DMS53 (cell line): ENCODE measurements around the gene STAT2.
"Not testable (repeated sequence)": the region's sequence is repeated elsewhere in the genome, so short reads cannot be mapped to it uniquely, and the experiment has no call there.

Experiments used
- DNase-seq: peaks from one replicate; lab custom pipeline; 2025; lab: John Stamatoyannopoulos, UW

The STAT2 gene

GRCh38 chr12:56359851-56360767, at the start of gene STAT2:
TSS of gene STAT2 (minus strand) at chr12:56360107. CDS start at chr12:56356571, 3,536 bp downstream.
- peak; percentile 99 for DNase-seq

GRCh38 chr12:56408799-56409417, 49.0 kb upstream of the STAT2 start:
- no peak for DNase-seq

DNA sequence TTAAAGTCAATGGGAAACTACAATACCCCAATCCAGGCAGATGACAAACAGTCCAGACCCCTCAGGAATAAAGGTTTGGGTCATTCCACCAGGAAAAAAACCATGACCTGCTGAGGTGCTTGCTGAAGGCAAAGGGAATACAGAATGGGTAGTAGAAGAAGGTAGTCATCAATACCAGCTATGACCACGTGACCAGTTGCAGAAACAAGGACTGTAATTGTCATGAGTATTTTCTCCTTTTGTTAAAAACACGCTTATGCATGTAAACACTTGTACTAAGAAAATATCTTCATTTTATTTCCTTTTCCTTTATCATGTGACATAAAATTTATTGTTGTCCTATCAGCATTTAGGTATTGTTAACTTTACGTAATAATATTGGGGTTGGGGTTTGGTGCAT, 44.3 kb upstream of the STAT2 start:
- not testable (repeated sequence) for DNase-seq

DNA sequence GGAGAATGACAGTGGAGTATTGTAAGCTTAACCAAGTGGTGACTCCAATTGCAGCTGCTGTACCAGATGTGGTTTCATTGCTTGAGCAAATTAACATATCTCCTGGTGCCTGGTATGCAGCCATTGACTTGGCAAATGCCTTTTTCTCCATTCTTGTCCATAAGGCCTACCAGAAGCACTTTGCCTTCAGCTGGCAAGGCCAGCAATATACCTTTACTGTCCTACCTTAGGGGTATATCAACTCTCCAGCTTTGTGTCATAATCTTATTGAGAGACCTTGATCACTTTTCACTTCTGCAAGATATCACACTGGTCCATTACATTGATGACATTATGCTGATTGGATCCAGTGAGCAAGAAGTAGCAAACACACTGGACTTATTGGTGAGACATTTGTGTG, 41.7 kb upstream of the STAT2 start:
- DNase-seq = not testable (repeated sequence)

DNA sequence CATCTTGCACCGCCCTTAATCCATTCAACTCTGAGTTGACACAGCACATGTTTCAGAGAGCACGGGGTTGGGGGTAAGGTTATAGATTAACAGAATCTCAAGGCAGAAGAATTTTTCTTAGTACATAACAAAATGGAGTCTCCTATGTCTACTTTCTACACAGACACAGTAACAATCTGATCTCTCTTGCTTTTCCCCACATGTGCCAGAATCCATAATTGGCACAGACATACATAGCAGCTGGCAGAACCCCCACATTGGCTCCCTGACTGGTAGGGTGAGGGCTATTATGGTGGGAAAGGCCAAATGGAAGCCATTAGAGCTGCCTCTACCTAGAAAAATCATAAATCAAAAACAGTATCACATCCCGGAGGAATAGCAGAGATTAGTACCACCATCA, 41.2 kb upstream of the STAT2 start:
- DNase-seq = not testable (repeated sequence)

GRCh38 chr12:56399466-56399865, 39.6 kb upstream of the STAT2 start:
- DNase-seq = not testable (repeated sequence)

DNA sequence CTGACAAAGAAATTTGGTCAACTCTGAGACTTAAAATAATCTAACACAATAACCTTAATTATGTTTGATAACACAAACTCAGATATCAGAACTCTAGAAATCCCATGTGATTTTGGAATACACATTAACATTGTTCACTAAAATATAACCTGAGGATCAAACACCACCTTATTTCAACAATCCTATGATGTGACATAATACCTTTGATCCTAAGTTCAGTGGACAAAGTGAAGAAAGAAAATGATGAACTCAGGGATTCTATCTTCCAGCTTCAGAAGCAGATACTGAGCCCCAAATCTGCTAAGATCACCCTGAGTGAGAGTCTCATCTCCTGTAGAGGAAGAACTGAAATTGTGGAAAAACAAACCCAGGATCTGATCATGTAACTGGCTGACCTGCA, 38.4 kb upstream of the STAT2 start:
- DNase-seq = no peak

DNA sequence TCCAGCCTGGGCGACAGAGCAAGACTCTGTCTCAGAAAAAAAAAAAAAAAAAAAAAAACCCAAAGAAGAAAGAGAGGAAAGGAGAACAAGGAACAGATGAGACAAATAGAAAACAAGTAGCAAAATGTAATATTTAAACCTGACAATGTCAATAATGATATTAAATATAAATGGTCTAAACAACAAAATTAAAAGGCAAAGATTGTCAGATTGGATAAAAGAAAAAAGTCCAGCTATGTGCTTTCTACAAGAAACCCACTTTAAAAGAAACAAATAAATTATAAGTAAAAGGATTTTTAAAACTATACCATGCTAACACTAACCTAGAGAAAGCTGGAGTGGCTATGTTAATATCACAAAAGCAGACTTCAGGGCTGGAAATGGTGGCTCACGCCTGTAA, 32.4 kb upstream of the STAT2 start:
- DNase-seq = no peak

DNA sequence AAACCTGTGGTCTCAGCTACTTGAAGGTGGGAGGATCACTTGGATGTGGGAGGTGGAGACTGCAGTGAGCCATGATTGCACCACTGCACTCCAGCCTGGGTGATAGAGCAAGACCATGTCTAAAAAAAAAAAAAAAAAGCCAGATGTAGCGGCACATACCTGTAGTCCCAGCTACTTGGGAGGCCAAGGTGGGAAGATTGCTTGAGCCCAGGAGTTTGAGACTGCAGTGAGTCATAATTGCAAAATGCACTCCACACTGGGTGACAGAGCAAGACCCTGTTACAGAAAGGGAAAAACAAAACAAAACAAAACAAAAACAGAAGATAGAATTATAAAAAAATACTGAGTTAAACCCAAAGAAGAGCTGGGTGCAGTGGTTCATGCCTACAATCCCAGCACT, 31.8 kb upstream of the STAT2 start:
- no peak for DNase-seq

DNA sequence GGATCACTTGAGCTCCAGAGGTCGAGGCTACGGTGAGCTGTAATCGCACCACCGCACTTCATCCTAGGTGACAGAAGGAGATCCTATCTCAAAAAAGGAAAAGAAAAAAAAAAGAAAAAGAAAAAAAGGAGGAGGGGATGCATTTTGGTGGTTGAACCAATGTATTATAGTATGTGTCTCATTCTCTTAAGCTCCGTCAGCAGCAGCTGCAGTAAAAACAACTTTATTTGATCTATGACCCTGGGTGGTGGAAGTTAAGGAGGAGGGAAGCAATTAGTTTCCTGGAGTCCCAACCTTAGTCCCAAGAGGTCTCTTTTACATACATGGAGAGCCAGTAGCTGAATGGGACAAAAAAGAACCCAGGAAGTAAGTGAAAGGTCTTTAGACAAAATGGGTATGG, 29.5 kb upstream of the STAT2 start:
- no peak for DNase-seq

- DNase-seq = no peak
These were observed 27.3 kb upstream of the STAT2 start for GRCh38 chr12:56387152-56387736.

- peak; percentile 69 for DNase-seq
These were observed 26.0 kb upstream of the STAT2 start for GRCh38 chr12:56385873-56386272.

GRCh38 chr12:56382611-56383010, 22.7 kb upstream of the STAT2 start:
- no peak for DNase-seq

- DNase-seq = no peak
These were observed 18.0 kb upstream of the STAT2 start for GRCh38 chr12:56377989-56378316.

- peak; percentile 56 for DNase-seq
These were observed 17.5 kb upstream of the STAT2 start for GRCh38 chr12:56377310-56377988.

DNA sequence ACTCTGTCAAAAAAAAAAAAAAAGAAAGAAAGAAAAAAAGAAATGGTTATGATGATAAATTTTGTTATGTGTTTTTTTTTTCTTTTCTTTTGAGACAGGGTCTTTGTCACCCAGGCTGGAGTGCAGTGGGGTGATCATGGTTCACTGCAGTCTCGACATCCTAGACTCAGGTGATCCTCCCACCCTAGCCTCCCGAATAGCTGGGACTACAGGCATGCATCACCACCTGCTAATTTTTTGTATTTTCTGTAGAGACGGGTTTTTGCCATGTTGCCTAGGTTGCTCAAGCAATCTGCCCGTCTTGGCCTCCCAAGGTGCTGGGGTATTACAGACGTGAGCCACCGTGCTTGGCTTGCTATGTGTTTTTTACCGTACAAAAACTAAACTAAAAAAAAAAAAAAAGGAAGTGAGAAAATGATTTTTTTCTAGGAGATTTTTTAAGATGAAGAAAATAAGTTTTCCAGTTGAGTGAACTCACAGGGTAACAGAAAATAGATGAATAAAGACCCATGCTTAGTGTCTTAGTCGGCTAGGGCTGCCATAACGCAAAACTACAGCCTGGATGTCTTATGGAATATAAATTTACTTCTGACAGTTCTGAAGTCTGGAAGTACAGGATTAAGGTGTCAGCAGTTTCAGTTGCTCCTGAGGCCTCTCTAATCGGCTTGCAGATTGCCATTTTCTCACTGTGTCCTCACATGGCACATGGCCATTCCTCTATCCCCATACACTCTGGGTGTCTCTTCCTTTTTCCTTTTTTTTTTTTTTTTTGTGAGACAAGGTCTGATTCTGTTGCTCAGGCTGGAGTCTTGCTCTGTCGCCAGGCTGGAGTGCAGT, 15.9 kb upstream of the STAT2 start:
- DNase-seq = no peak

DNA sequence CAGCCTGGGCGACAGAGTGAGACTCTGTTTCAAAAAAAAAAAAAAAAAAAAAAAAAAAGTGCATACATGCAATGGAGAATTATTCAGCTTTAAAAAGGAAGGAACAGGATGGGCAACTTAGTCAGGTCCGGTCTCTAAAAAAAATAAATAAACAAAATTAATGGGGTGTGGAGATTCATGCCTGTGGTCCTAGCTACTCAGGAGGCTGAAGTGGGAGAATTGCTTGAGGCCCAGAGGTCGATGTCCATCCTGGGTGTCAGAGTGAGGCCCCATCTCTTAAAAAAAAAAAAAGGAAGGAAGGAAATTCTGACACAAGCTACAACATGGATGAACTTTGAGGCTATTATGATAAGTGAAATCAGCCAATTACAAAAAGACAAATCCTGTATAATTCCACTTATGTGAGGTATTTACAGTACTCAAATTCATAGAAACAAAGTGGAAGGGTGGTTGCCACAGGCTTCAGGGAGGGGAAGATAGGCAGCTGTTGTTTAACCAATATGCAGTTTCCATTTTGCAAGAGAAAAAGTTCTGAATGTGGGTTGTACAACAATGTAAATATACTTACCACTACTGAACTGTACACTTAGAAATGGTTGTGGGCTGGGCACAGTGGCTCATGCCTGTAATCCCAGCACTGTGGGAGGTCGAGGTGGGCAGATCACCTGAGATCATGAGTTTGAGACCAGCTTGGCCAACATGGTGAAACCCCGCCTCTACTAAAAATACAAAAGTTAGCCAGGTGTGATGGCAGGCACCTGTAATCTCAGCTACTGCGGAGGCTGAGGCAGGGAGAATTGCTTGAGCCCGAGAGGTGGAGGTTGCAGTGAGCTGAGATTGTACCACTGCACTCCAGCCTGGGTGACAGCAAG, 15.1 kb upstream of the STAT2 start:
- DNase-seq = peak; percentile 30

DNA sequence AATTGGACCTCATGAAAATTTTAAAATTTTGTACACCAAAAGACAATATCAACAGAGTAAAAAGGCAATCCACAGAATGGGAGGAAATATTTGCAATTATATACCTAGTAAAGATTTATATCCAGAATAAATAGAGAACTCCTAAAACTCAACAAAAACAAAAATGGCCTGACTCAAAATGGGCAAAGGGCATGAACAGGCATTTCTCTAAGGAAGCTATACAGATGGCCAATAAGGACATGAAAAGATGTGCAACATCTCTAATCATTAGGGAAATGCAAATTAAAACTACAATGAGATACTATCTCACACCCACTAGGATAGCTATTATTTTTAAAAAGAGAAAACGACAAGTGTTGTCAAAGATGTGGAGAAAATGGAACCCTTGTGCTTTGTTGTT, 13.6 kb upstream of the STAT2 start:
- DNase-seq = no peak

GRCh38 chr12:56366948-56367347, 7.0 kb upstream of the STAT2 start:
- DNase-seq = no peak
